Measurements from ENCODE around the gene LARGE1. TPM values are rescaled to one million over a fixed set of nuclear protein-coding genes. Genes with fewer than 3 reads are reported as not detected.
"Not testable (repeated sequence)": the region's sequence is repeated elsewhere in the genome, so short reads cannot be mapped to it uniquely, and the experiment has no call there.

LARGE1 gene
- total RNA-seq, 1 experiment from 2014 or later, result 24.8 TPM

GRCh38 chr22:33867971-33868370, 52.3 kb downstream of the LARGE1 start:
- H3K36me3 ChIP-seq, result no peaks in the 10 kb centered on the region
- no peaks in the 10 kb centered on the region for H3K9me3 ChIP-seq (replicated peaks)
- peak overlapping the region; percentile 73; the same call in 1 of the 2 replicates for H3K27ac ChIP-seq
- peaks cover 65% of the 10 kb centered on the region for H3K4me1 ChIP-seq (replicated peaks)
- H3K27me3 ChIP-seq (replicated peaks), result no peaks in the 10 kb centered on the region
- DNase-seq (ENCODE audit: low read depth in 1 of 2, low spot score in 2 of 2), result no peak
- no peak overlapping the region for H3K4me3 ChIP-seq

DNA sequence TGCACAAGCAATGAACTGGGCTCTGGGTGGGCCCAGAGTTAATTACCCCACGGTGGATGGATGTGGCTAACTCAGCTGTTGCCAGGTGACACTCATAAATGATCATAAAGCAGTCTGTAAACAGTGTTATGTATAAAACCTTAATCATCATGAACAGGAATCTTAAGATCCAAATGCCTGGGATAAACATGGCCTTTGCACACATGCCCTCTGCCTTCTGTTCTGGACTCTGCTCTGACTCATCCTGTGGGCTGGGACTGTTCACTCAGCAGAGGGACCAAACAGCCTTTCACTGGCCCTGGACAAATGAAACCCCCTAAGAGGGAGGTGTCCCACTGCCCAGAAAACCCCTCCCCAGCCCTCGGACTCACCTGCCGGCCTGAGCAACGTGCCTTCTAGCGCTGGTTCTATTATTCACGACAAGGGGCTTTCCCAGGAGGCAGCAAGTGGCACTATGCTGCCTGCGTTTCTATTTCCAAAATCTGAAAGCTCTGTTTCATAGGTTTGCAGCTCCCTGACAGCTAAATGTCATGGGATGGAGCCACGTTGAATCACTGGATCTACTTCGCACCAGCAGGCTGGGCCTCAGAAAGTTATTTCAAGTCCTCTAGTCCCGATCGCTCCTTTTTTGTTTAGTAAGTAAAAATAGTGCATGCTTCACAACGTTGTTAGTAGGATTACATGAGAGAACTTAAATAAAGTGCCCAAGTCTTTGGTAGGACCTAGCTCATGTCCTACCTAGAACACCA, 53.0 kb downstream of the LARGE1 start:
- Histone ChIP-seq H3K4me1 (replicated peaks) (peaks cover 58% of the 10 kb centered on the region), H3K27me3 (replicated peaks) (no peaks in the 10 kb centered on the region), H3K9me3 (replicated peaks) (no peaks in the 10 kb centered on the region), H3K4me3 (no peak overlapping the region), H3K36me3 (no peaks in the 10 kb centered on the region), H3K27ac (peak overlapping the region; percentile 73)
- DNase-seq (ENCODE audit: low read depth in 1 of 2, low spot score in 2 of 2), result peak; percentile 72 to 73

- Histone ChIP-seq H3K4me3 (no peak overlapping the region), H3K4me1 (replicated peaks) (peaks cover 51% of the 10 kb centered on the region), H3K9me3 (replicated peaks) (no peaks in the 10 kb centered on the region), H3K27ac (peak overlapping the region; percentile 73), H3K27me3 (replicated peaks) (no peaks in the 10 kb centered on the region), H3K36me3 (no peaks in the 10 kb centered on the region)
- no peak for DNase-seq (ENCODE audit: low read depth in 1 of 2, low spot score in 2 of 2)
Measured at GRCh38 chr22:33866511-33866910, 53.8 kb downstream of the LARGE1 start.

- no peak overlapping the region for H3K4me3 ChIP-seq
- H3K27me3 ChIP-seq (replicated peaks), result no peaks in the 10 kb centered on the region
- no peaks in the 10 kb centered on the region for H3K36me3 ChIP-seq
- no peaks in the 10 kb centered on the region for H3K9me3 ChIP-seq (replicated peaks)
- peaks cover 49% of the 10 kb centered on the region for H3K4me1 ChIP-seq (replicated peaks)
- H3K27ac ChIP-seq, result no peak overlapping the region
- no peak for DNase-seq (ENCODE audit: low read depth in 1 of 2, low spot score in 2 of 2)
Measured at GRCh38 chr22:33865996-33866395, 54.3 kb downstream of the LARGE1 start.

DNA sequence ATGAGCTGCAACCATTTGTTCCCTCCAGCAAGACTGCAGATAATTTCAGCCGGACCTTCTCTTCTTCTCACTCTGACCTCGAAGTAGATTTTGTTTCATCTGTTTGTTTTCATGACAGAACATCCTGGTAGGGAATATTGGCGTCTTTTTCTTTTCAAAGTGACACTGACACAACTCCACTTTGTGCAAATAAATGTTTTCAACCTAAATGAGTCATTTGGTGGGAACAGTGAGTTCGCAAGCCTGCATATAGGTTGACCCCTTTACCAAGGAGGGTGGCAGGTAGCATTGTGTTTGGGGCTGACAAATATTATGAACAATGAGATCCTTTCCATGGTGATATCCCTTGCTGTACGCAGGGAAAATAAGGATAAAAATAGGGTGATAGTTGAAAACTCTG, 55.0 kb downstream of the LARGE1 start:
- H3K4me3 ChIP-seq, result no peak overlapping the region
- no peaks in the 10 kb centered on the region for H3K36me3 ChIP-seq
- H3K4me1 ChIP-seq (replicated peaks), result peaks cover 44% of the 10 kb centered on the region
- no peak for DNase-seq (ENCODE audit: low read depth in 1 of 2, low spot score in 2 of 2)
- H3K27ac ChIP-seq, result peak overlapping the region; percentile 24
- no peaks in the 10 kb centered on the region for H3K27me3 ChIP-seq (replicated peaks)
- no peaks in the 10 kb centered on the region for H3K9me3 ChIP-seq (replicated peaks)

GRCh38 chr22:33864723-33865130, 55.5 kb downstream of the LARGE1 start:
- no peaks in the 10 kb centered on the region for H3K36me3 ChIP-seq
- peaks cover 39% of the 10 kb centered on the region for H3K4me1 ChIP-seq (replicated peaks)
- H3K27me3 ChIP-seq (replicated peaks), result no peaks in the 10 kb centered on the region
- no peak overlapping the region for H3K4me3 ChIP-seq
- H3K9me3 ChIP-seq (replicated peaks), result no peaks in the 10 kb centered on the region
- peak overlapping the region; percentile 24 for H3K27ac ChIP-seq
- no peak for DNase-seq (ENCODE audit: low read depth in 1 of 2, low spot score in 2 of 2)

- Histone ChIP-seq H3K4me1 (replicated peaks) (peaks cover 13% of the 10 kb centered on the region), H3K36me3 (no peaks in the 10 kb centered on the region), H3K4me3 (no peak overlapping the region), H3K27ac (no peak overlapping the region), H3K9me3 (replicated peaks) (no peaks in the 10 kb centered on the region), H3K27me3 (replicated peaks) (no peaks in the 10 kb centered on the region)
- DNase-seq (ENCODE audit: low read depth in 1 of 2, low spot score in 2 of 2), result no peak
Measured at GRCh38 chr22:33861216-33861875, 58.9 kb downstream of the LARGE1 start.

GRCh38 chr22:33860386-33860785, 59.9 kb downstream of the LARGE1 start:
- H3K27ac ChIP-seq, result no peak overlapping the region
- H3K4me3 ChIP-seq, result no peak overlapping the region
- no peaks in the 10 kb centered on the region for H3K9me3 ChIP-seq (replicated peaks)
- no peak for DNase-seq (ENCODE audit: low read depth in 1 of 2, low spot score in 2 of 2)
- H3K4me1 ChIP-seq (replicated peaks), result peaks cover 10% of the 10 kb centered on the region
- no peaks in the 10 kb centered on the region for H3K27me3 ChIP-seq (replicated peaks)
- no peaks in the 10 kb centered on the region for H3K36me3 ChIP-seq

DNA sequence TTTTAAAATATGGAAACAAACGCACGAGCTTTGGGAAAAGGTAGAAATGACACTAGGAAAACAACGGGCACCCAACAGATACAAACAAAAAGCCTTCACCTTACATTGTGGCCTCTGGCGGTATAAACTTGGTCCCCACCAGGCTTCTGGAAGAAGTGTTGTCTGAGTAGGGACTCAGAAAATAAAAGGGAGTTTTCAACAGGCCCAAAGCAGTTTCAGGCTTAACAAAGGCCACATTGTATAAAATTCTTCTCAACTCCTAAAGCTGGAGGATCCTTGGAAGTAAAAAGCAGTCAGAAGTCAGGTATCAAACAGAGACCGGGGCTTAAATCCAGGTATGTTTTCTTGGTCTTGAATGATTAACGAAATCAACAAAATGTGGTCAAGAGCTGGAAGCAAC, 61.0 kb downstream of the LARGE1 start:
- Histone ChIP-seq H3K4me1 (replicated peaks) (peaks cover 5% of the 10 kb centered on the region), H3K4me3 (no peak overlapping the region), H3K36me3 (no peaks in the 10 kb centered on the region), H3K27me3 (replicated peaks) (no peaks in the 10 kb centered on the region), H3K27ac (no peak overlapping the region), H3K9me3 (replicated peaks) (no peaks in the 10 kb centered on the region)
- no peak for DNase-seq (ENCODE audit: low read depth in 1 of 2, low spot score in 2 of 2)

DNA sequence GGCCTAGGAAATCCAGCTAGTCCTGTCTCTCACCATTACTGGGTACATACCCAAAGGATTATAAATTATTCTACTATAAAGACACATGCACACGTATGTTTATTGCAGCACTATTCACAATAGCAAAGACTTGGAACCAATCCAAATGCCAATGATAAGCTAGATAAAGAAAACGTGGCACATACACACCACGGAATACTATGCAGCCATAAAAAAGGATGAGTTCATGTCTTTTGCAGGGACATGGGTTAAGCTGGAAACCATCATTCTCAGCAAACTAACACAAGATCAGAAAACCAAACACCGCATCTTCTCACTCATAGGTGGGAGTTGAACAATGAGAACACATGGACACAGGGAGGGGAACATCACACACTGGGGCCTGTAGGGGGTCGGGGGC, 61.6 kb downstream of the LARGE1 start:
- not testable (repeated sequence) for H3K4me1 ChIP-seq (replicated peaks); H3K36me3 ChIP-seq; H3K27me3 ChIP-seq (replicated peaks); H3K27ac ChIP-seq; DNase-seq (ENCODE audit: low read depth in 1 of 2, low spot score in 2 of 2); H3K4me3 ChIP-seq; H3K9me3 ChIP-seq (replicated peaks)

DNA sequence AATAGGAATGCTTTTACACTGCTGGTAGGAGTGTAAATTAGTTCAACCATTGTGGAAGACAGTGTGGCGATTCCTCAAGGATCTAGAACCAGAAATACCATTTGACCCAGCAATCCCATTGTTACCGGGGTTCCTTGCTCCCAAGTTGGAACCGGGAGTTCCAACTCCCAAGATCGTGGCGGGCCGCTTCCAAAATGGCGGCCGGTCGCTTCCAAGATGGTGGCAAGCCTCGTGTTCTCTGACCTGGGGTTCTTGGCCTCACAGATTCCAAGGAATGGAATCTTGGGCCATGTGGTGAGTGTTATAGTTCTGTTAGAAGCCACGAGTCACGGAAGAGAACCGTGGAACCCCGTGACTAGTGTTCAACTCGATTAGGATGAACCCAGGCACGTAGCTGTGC, 62.5 kb downstream of the LARGE1 start:
- not testable (repeated sequence) for H3K4me3 ChIP-seq; H3K27me3 ChIP-seq (replicated peaks); H3K36me3 ChIP-seq; H3K27ac ChIP-seq; H3K9me3 ChIP-seq (replicated peaks); DNase-seq (ENCODE audit: low read depth in 1 of 2, low spot score in 2 of 2)
- peaks cover 14% of the 10 kb centered on the region for H3K4me1 ChIP-seq (replicated peaks)

DNA sequence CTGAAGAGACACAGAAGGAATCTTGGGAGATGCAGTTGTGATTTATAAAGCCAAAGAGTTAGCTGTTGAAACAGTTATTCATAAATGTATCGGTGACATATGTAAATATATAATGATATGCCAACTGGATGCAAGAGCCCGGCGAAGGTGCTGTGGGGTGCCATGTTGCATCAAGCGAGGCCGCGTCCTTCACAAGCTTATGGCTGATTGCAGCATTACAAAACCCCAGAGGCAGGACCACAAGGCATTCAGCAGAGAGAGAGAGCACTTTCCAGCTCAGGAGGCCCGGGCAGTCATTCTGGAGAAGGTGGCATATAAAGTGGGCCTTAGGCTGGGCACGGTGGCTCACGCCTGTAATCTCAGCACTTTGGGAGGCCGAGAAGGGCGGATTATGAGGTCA, 65.6 kb downstream of the LARGE1 start:
- no peak for DNase-seq (ENCODE audit: low read depth in 1 of 2, low spot score in 2 of 2)
- H3K4me3 ChIP-seq, result no peak overlapping the region
- H3K36me3 ChIP-seq, result no peaks in the 10 kb centered on the region; the same call in 1 of the 2 replicates
- H3K27ac ChIP-seq, result no peak overlapping the region
- peaks cover 33% of the 10 kb centered on the region for H3K4me1 ChIP-seq (replicated peaks)
- no peaks in the 10 kb centered on the region for H3K27me3 ChIP-seq (replicated peaks)
- H3K9me3 ChIP-seq (replicated peaks), result no peaks in the 10 kb centered on the region

DNA sequence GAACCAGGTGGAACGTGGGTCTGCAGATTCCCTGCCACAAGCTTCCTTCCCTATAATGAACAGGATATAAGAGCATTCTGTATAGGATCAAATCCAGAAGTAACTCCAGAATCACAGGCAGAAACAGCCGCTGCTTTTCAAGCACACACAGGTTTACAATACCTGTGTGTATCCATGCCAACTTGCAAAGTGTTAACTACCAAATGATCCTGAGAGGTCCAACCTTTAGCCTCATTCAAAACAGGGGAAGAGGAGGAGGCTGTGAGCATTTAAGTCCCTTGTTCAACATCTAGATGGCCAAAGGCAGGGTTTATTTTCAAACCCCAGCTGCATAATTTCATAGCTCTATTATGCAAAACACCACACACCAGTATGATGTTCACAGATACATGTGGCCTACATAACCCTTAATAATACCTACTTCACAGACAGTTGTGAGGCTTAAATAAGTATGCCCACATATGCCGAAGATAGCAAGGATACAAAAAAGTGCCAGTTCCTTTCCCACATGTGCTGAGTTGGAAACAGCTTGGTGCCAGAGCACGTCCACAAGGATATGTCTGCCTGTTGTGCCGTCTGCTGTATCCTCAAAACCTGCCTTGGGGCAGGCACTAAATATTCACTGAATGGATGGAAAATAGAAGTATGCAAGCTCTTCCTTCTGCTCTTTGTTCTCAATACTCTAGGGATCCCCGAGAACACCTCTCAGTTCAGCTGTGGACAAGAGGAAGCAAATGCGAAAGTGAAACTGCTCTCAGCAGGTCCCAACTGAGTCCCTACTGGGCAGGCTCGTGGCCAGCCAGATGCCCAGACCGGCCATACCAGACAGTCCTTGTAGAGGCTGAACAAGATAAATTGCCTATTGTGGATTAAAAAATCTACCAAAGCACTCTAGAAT, 66.8 kb downstream of the LARGE1 start:
- H3K4me1 ChIP-seq (replicated peaks), result peaks cover 35% of the 10 kb centered on the region
- H3K4me3 ChIP-seq, result peak overlapping the region; percentile 43
- H3K36me3 ChIP-seq, result no peaks in the 10 kb centered on the region; the same call in 1 of the 2 replicates
- H3K27ac ChIP-seq, result peak overlapping the region; percentile 77
- no peaks in the 10 kb centered on the region for H3K9me3 ChIP-seq (replicated peaks)
- DNase-seq (ENCODE audit: low read depth in 1 of 2, low spot score in 2 of 2), result peak; percentile 72 to 77
- H3K27me3 ChIP-seq (replicated peaks), result no peaks in the 10 kb centered on the region

Measured in SJSA1 (cell line).